HG02884 (cell line): ENCODE data around the gene TESK2.
"Not testable (repeated sequence)": the region's sequence is repeated elsewhere in the genome, so short reads cannot be mapped to it uniquely, and the experiment has no call there.

Source experiments
- ATAC-seq: cut with Tn5 transposase; IDR thresholded peaks from one replicate; pipeline ENCODE4 v1.9.1; 2021; ENCODE audit warnings: mild to moderate bottlenecking, moderate library complexity; ENCODE audit not compliant: unreplicated experiment

TESK2 gene

GRCh38 chr1:45474194-45474593 is 16.8 kb downstream of the TESK2 start:
- not testable (repeated sequence) for ATAC-seq

GRCh38 chr1:45473302-45473701 is 17.7 kb downstream of the TESK2 start:
- no peak for ATAC-seq

GRCh38 chr1:45470306-45470798 is 20.6 kb downstream of the TESK2 start:
- no peak for ATAC-seq

- peak; percentile 45 for ATAC-seq
These were observed 23.6 kb downstream of the TESK2 start for GRCh38 chr1:45467353-45467752.

GRCh38 chr1:45465277-45465676 is 25.7 kb downstream of the TESK2 start:
- ATAC-seq = no peak

- ATAC-seq = no peak
These were observed 32.1 kb downstream of the TESK2 start for GRCh38 chr1:45458894-45459293.

GRCh38 chr1:45456531-45456930 is 34.4 kb downstream of the TESK2 start:
- ATAC-seq = no peak

- no peak for ATAC-seq
These were observed 35.8 kb downstream of the TESK2 start for GRCh38 chr1:45455162-45455561.

- ATAC-seq = no peak
These were observed 36.5 kb downstream of the TESK2 start for GRCh38 chr1:45454464-45454863.

- no peak for ATAC-seq
These were observed 38.5 kb downstream of the TESK2 start for GRCh38 chr1:45452503-45452902.

GRCh38 chr1:45448357-45448756 is 42.6 kb downstream of the TESK2 start:
- no peak for ATAC-seq

- ATAC-seq = no peak
These were observed 43.9 kb downstream of the TESK2 start for GRCh38 chr1:45446950-45447672.

GRCh38 chr1:45446530-45446929 is 44.4 kb downstream of the TESK2 start:
- no peak for ATAC-seq

GRCh38 chr1:45444609-45445131 is 46.3 kb downstream of the TESK2 start:
- no peak for ATAC-seq

GRCh38 chr1:45443580-45444446 is 47.1 kb downstream of the TESK2 start:
- no peak for ATAC-seq

GRCh38 chr1:45442272-45442671 is 48.7 kb downstream of the TESK2 start:
- ATAC-seq = no peak

- ATAC-seq = no peak
These were observed 53.6 kb downstream of the TESK2 start for GRCh38 chr1:45437323-45437722.

- ATAC-seq = no peak
These were observed 60.5 kb downstream of the TESK2 start for GRCh38 chr1:45430490-45430889.

- ATAC-seq = no peak
These were observed 61.3 kb downstream of the TESK2 start for GRCh38 chr1:45429561-45430159.

- no peak for ATAC-seq
These were observed 66.9 kb downstream of the TESK2 start for GRCh38 chr1:45423906-45424678.

GRCh38 chr1:45421935-45422334 is 69.0 kb downstream of the TESK2 start:
- no peak for ATAC-seq
